CD14-positive monocyte (primary cell): ENCODE measurements around the gene ILDR2. TPM values are rescaled to one million over a fixed set of nuclear protein-coding genes. Genes with fewer than 3 reads are reported as not detected.
A peak's percentile ranks its signal among the peaks of the same experiment; 100 is the strongest.

ENCODE experiments used
- DNase-seq, 3 donors: peaks; one replicate each; pipeline ENCODE4 v3.0.0-alpha.2; 2011 to 2022
- H2AFZ ChIP-seq: 2 replicates; pipeline ENCODE4 v1.6.0; 2012; ENCODE audit warnings: mild to moderate bottlenecking, low read depth, low read length, inconsistent platforms; ENCODE audit not compliant: insufficient read depth, poor library complexity, severe bottlenecking
- H3K27ac ChIP-seq, 2 donors: 1 replicate in 1 of 2; 2 replicates in 1 of 2; pipeline ENCODE4 v1.5.1; 2012 to 2013; ENCODE audit warnings: low read length in 2 of 2, control low read depth in 1 of 2, inconsistent platforms in 1 of 2, low read depth in 1 of 2, mild to moderate bottlenecking in 1 of 2
- H3K27me3 ChIP-seq, 2 donors: one replicate each; pipeline versions ENCODE4 v1.6.0 to v1.6.1; 2011 to 2013; ENCODE audit warnings: low read length in 2 of 2; ENCODE audit not compliant: control insufficient read depth in 2 of 2, insufficient read depth in 2 of 2
- H3K36me3 ChIP-seq, 2 donors: replicated peaks in 1 of 2; 1 replicate in 1 of 2; 2 replicates in 1 of 2; pipeline versions ENCODE4 v1.5.1 to v1.6.1; 2012 to 2013; ENCODE audit warnings: low read length in 2 of 2, control low read depth in 1 of 2, inconsistent platforms in 1 of 2, mild to moderate bottlenecking in 1 of 2; ENCODE audit not compliant: insufficient read depth in 2 of 2, control insufficient read depth in 1 of 2
- H3K4me1 ChIP-seq, 2 donors: 1 replicate in 1 of 2; 2 replicates in 1 of 2; pipeline versions ENCODE4 v1.5.1 to v1.6.1; 2012 to 2013; ENCODE audit warnings: low read length in 2 of 2, control low read depth in 1 of 2, inconsistent platforms in 1 of 2, mild to moderate bottlenecking in 1 of 2, moderate library complexity in 1 of 2; ENCODE audit not compliant: insufficient read depth in 2 of 2, control insufficient read depth in 1 of 2
- H3K4me2 ChIP-seq: replicated peaks from 2 replicates; pipeline ENCODE3; 2012; ENCODE audit warnings: low read length, moderate library complexity, mild to moderate bottlenecking; ENCODE audit not compliant: poor library complexity, severe bottlenecking; ENCODE audit errors: extremely low read depth
- H3K4me3 ChIP-seq, 3 experiments: fragments of 200-600 bp in 1 of 3; sonication (generic) in 1 of 3; replicated peaks in 1 of 3; 1 replicate in 2 of 3; 2 replicates in 1 of 3; pipeline ENCODE4 v1.5.1; 2011 to 2013; ENCODE audit warnings: low read length in 3 of 3, mild to moderate bottlenecking in 3 of 3, control low read depth in 2 of 3, low read depth in 2 of 3, inconsistent platforms in 1 of 3, moderate library complexity in 1 of 3
- H3K79me2 ChIP-seq: 2 replicates; pipeline ENCODE4 v1.6.0; 2012; ENCODE audit warnings: mild to moderate bottlenecking, control low read depth, inconsistent platforms, low read length, moderate library complexity; ENCODE audit not compliant: insufficient read depth
- H3K9ac ChIP-seq: 2 replicates; pipeline ENCODE4 v1.6.0; 2017; ENCODE audit warnings: low read length, mild to moderate bottlenecking; ENCODE audit not compliant: insufficient read depth, poor library complexity, severe bottlenecking
- H3K9me3 ChIP-seq, 2 donors: replicated peaks in 1 of 2; 1 replicate in 1 of 2; 2 replicates in 1 of 2; pipeline versions ENCODE4 v1.5.1 to v1.6.1; 2012 to 2013; ENCODE audit warnings: low read length in 2 of 2, control low read depth in 1 of 2; ENCODE audit not compliant: control insufficient read depth in 1 of 2, insufficient read depth in 1 of 2
- H4K20me1 ChIP-seq: 2 replicates; pipeline ENCODE4 v1.6.0; 2012; ENCODE audit warnings: mild to moderate bottlenecking, low read length, control low read depth, moderate library complexity; ENCODE audit not compliant: insufficient read depth
- H3K27ac Mint-ChIP-seq, 7 donors: one replicate each; pipeline ENCODE4 v1.8.0; 2020; ENCODE audit warnings: mild to moderate bottlenecking in 7 of 7, mixed read lengths in 7 of 7, moderate library complexity in 6 of 7, inconsistent platforms in 2 of 7
- H3K27me3 Mint-ChIP-seq, 3 donors: one replicate each; pipeline ENCODE4 v1.8.0; 2021 to 2022; ENCODE audit warnings: low read depth in 3 of 3, mild to moderate bottlenecking in 3 of 3, mixed read lengths in 3 of 3, moderate library complexity in 3 of 3, inconsistent platforms in 1 of 3
- H3K36me3 Mint-ChIP-seq, 2 donors: one replicate each; pipeline ENCODE4 v1.8.0; 2020; ENCODE audit warnings: mixed read lengths in 2 of 2, inconsistent platforms in 1 of 2, mild to moderate bottlenecking in 1 of 2
- H3K4me1 Mint-ChIP-seq: one replicate; pipeline ENCODE4 v1.8.0; 2020; ENCODE audit warnings: mild to moderate bottlenecking, mixed read lengths
- H3K4me3 Mint-ChIP-seq, 2 donors: one replicate each; pipeline ENCODE4 v1.8.0; 2020; ENCODE audit warnings: mild to moderate bottlenecking in 2 of 2, mixed read lengths in 2 of 2, moderate library complexity in 1 of 2
- H3K9me3 Mint-ChIP-seq, 7 donors: one replicate each; pipeline ENCODE4 v1.8.0; 2020 to 2022; ENCODE audit warnings: mixed read lengths in 7 of 7, mild to moderate bottlenecking in 6 of 7, moderate library complexity in 6 of 7, inconsistent platforms in 2 of 7
- CTCF ChIP-seq: fragments of 200-600 bp; IDR thresholded peaks from one replicate; pipeline ENCODE4 v1.8.0; 2022; ENCODE audit warnings: antibody characterized with exemption, mild to moderate bottlenecking
- whole genome bisulfite sequencing: methylation state at CpG from one replicate; pipeline ENCODE4 v1.1.5; 2013; ENCODE audit warnings: missing lambda C conversion rate; ENCODE audit not compliant: insufficient coverage; 5-methylcytosine and 5-hydroxymethylcytosine counted together
- intact Hi-C, 2 donors: fragments of 100-400 bp; cut with micrococcal nuclease; formaldehyde crosslinking; loops; one replicate each; pipeline versions ENCODE4 v1.15.0 to v1.15.1; 2023
- polyA plus RNA-seq, 3 donors: library from polyadenylated mRNA; depleted of rRNA in 1 of 3; unstranded in 2 of 3; stranded (reverse) in 1 of 3; fragments of 300-500 nt in 2 of 3; fragments of >200 nt in 1 of 3; fragmentation: Illumina TruSeq in 2 of 3; gene quantifications; 1 replicate in 2 of 3; 2 replicates in 1 of 3; pipeline ENCODE4 v1.2.3, GENCODE V29; 2012 to 2021

The ILDR2 gene
- polyA plus RNA-seq, 3 donors = not detected

GRCh38 chr1:166977951-166978350, 2.6 kb upstream of the ILDR2 start:
- no peaks in the 10 kb centered on the region for H3K79me2 ChIP-seq
- Mint-ChIP-seq H3K4me3 (no peak overlapping the region), H3K9me3 (peaks cover 0 to 5% (median 0%) of the 10 kb centered on the region in 7 donors), H3K27ac (no peak overlapping the region), H3K4me1 (peaks cover 27% of the 10 kb centered on the region), H3K36me3 (no peaks in the 10 kb centered on the region), H3K27me3 (peaks cover 31 to 32% (median 32%) of the 10 kb centered on the region in 3 donors)
- WGBS = 83% methylated on average over 1 of the region's 2 CpGs
- no peak overlapping the region for H3K27ac ChIP-seq
- H3K4me2 ChIP-seq = no peak overlapping the region
- H3K9ac ChIP-seq = no peak overlapping the region
- H3K9me3 ChIP-seq = no peaks in the 10 kb centered on the region
- no peak for DNase-seq
- no peak for TF ChIP-seq CTCF
- no peaks in the 10 kb centered on the region for H4K20me1 ChIP-seq
- intact Hi-C loops = no loop called here
- H3K27me3 ChIP-seq = peaks cover 22 to 26% of the 10 kb centered on the region in 2 donors
- H2AFZ ChIP-seq = no peak overlapping the region
- peaks cover 11 to 14% of the 10 kb centered on the region in 2 donors for H3K4me1 ChIP-seq
- no peak overlapping the region for H3K4me3 ChIP-seq
- no peaks in the 10 kb centered on the region for H3K36me3 ChIP-seq

GRCh38 chr1:166974647-166975345, 544 bp downstream of the ILDR2 start:
- peaks cover 34 to 35% (median 35%) of the 10 kb centered on the region in 3 donors for H3K27me3 Mint-ChIP-seq
- no peaks in the 10 kb centered on the region for H3K9me3 ChIP-seq
- peak overlapping the region; percentile 74 for H3K4me2 ChIP-seq
- TF ChIP-seq CTCF = no peak
- peaks cover 0 to 5% (median 0%) of the 10 kb centered on the region in 7 donors for H3K9me3 Mint-ChIP-seq
- no peaks in the 10 kb centered on the region for H3K36me3 Mint-ChIP-seq
- peaks cover 39% of the 10 kb centered on the region for H3K4me1 Mint-ChIP-seq
- no peaks in the 10 kb centered on the region for H3K36me3 ChIP-seq
- H4K20me1 ChIP-seq = no peaks in the 10 kb centered on the region
- H3K79me2 ChIP-seq = no peaks in the 10 kb centered on the region
- peak overlapping the region; percentile 84 to 96 for H3K4me3 Mint-ChIP-seq
- H3K4me3 ChIP-seq = peak overlapping the region; percentile 21 to 75 (median 52)
- WGBS = 0% methylated on average over 2 of the region's 17 CpGs
- peak overlapping the region; percentile 60 for H3K9ac ChIP-seq
- H2AFZ ChIP-seq = peak overlapping the region; percentile 52
- H3K4me1 ChIP-seq = peaks cover 15 to 22% of the 10 kb centered on the region in 2 donors
- no peak overlapping the region for H3K27ac ChIP-seq
- H3K27ac Mint-ChIP-seq = peak overlapping the region in 2 of 7 donors; percentile 2 to 55
- no peak for DNase-seq
- peaks cover 22 to 26% of the 10 kb centered on the region in 2 donors for H3K27me3 ChIP-seq
- intact Hi-C loops = no loop called here
